WTC11 (cell line): ENCODE results near the gene APOBEC2. TPM values are rescaled to one million over a fixed set of nuclear protein-coding genes. Genes with fewer than 3 reads are reported as not detected.

Experiments
- ATAC-seq: fragments of 200-7000 bp; cut with Tn5 transposase; 2 replicates; pipeline ENCODE4 v1.10.0; 2021; ENCODE audit warnings: mild to moderate bottlenecking, moderate library complexity
- CTCF ChIA-PET: fragments of 300-600 bp; sonication (Branson Sonifier 250); formaldehyde crosslinking; loops from one replicate; lab custom pipeline; 2021; ENCODE audit warnings: antibody characterized with exemption; lab: Charles Lee
- POLR2A ChIA-PET: fragments of 350-600 bp; sonication (Branson Sonifier 250); formaldehyde crosslinking; loops from one replicate; lab custom pipeline; 2021; ENCODE audit warnings: antibody characterized with exemption; lab: Charles Lee
- DNase-seq: peaks from one replicate; pipeline ENCODE4 v3.0.0; 2021; ENCODE audit warnings: low spot score
- H3K27ac Mint-ChIP-seq: 2 replicates; pipeline ENCODE4 v1.8.0; 2021; ENCODE audit warnings: mixed read lengths
- H3K27me3 Mint-ChIP-seq: 2 replicates; pipeline ENCODE4 v1.8.0; 2021; ENCODE audit warnings: low read depth, mild to moderate bottlenecking, moderate library complexity, mixed read lengths
- H3K36me3 Mint-ChIP-seq: 2 replicates; pipeline ENCODE4 v1.8.0; 2021; ENCODE audit warnings: mixed read lengths
- H3K4me1 Mint-ChIP-seq: 2 replicates; pipeline ENCODE4 v1.8.0; 2022; ENCODE audit warnings: mixed read lengths
- H3K4me3 Mint-ChIP-seq: 2 replicates; pipeline ENCODE4 v1.8.0; 2021; ENCODE audit warnings: mild to moderate bottlenecking, moderate library complexity, mixed read lengths
- H3K9me3 Mint-ChIP-seq: 2 replicates; pipeline ENCODE4 v1.8.0; 2021; ENCODE audit warnings: mixed read lengths
- CBFB ChIP-seq: sonication (generic); formaldehyde crosslinking; IDR thresholded peaks from 2 replicates; pipeline ENCODE4 v1.8.1; 2022; ENCODE audit warnings: mild to moderate bottlenecking, low read depth, missing genetic modification reagents
- CTCF ChIP-seq: fragments of 200-600 bp; IDR thresholded peaks from 2 replicates; pipeline ENCODE4 v1.8.0; 2022; ENCODE audit warnings: antibody characterized with exemption
- E2F5 ChIP-seq: sonication (generic); formaldehyde crosslinking; IDR thresholded peaks from 2 replicates; pipeline ENCODE4 v1.8.1; 2022; ENCODE audit warnings: mild to moderate bottlenecking, moderate library complexity, missing genetic modification reagents
- ETV6 ChIP-seq: sonication (generic); formaldehyde crosslinking; IDR thresholded peaks from 2 replicates; pipeline ENCODE4 v1.8.1; 2022; ENCODE audit warnings: mild to moderate bottlenecking, missing genetic modification reagents
- FOXJ3 ChIP-seq: sonication (generic); formaldehyde crosslinking; IDR thresholded peaks from 2 replicates; pipeline ENCODE4 v1.9.0; 2021; ENCODE audit warnings: missing genetic modification reagents, mild to moderate bottlenecking, borderline replicate concordance
- GRHL2 ChIP-seq: fragments of 250-450 bp; sonication (Bioruptor Pico); IDR thresholded peaks from 2 replicates; pipeline ENCODE4 v1.8.0; 2022; ENCODE audit warnings: mild to moderate bottlenecking, moderate library complexity; ENCODE audit not compliant: insufficient replicate concordance, severe bottlenecking
- GTF2I ChIP-seq: fragments of 250-450 bp; sonication (Bioruptor Pico); conservative IDR thresholded peaks from 2 replicates; pipeline ENCODE4 v1.4.0; 2021; ENCODE audit warnings: mild to moderate bottlenecking
- HMGA2 ChIP-seq: fragments of 250-450 bp; sonication (Bioruptor Pico); IDR thresholded peaks from 2 replicates; pipeline ENCODE4 v1.4.0; 2021; ENCODE audit warnings: mild to moderate bottlenecking, moderate library complexity
- MXD4 ChIP-seq: fragments of 250-450 bp; sonication (Bioruptor Pico); IDR thresholded peaks from 2 replicates; pipeline ENCODE4 v1.8.0; 2021; ENCODE audit warnings: mild to moderate bottlenecking, moderate library complexity, borderline replicate concordance
- NR3C1 ChIP-seq: sonication (generic); formaldehyde crosslinking; conservative IDR thresholded peaks from 2 replicates; pipeline ENCODE4 v1.8.1; 2023; ENCODE audit warnings: low read depth, mild to moderate bottlenecking, missing genetic modification reagents
- SMAD4 ChIP-seq: sonication (generic); formaldehyde crosslinking; IDR thresholded peaks from 2 replicates; pipeline ENCODE4 v1.8.0; 2022; ENCODE audit warnings: mild to moderate bottlenecking, missing genetic modification reagents
- TP53 ChIP-seq: sonication (generic); formaldehyde crosslinking; IDR thresholded peaks from 2 replicates; pipeline ENCODE4 v1.8.1; 2023; ENCODE audit warnings: mild to moderate bottlenecking, missing genetic modification reagents
- USF2 ChIP-seq: sonication (generic); formaldehyde crosslinking; IDR thresholded peaks from 2 replicates; pipeline ENCODE4 v1.8.1; 2023; ENCODE audit warnings: mild to moderate bottlenecking, missing genetic modification reagents, moderate library complexity
- ZNF121 ChIP-seq: sonication (generic); formaldehyde crosslinking; IDR thresholded peaks from 2 replicates; pipeline ENCODE4 v1.8.0; 2023; ENCODE audit warnings: missing genetic modification reagents
- ZNF138 ChIP-seq: sonication (generic); formaldehyde crosslinking; conservative IDR thresholded peaks from 2 replicates; pipeline ENCODE4 v1.8.1; 2022; ENCODE audit warnings: mild to moderate bottlenecking, moderate library complexity, missing genetic modification reagents
- ZNF232 ChIP-seq: sonication (generic); formaldehyde crosslinking; IDR thresholded peaks from 2 replicates; pipeline ENCODE4 v1.8.0; 2022; ENCODE audit warnings: mild to moderate bottlenecking, missing genetic modification reagents
- ZNF532 ChIP-seq: fragments of 250-450 bp; sonication (Bioruptor Pico); IDR thresholded peaks from 2 replicates; pipeline ENCODE4 v1.9.0; 2021; ENCODE audit warnings: mild to moderate bottlenecking, borderline replicate concordance
- total RNA-seq: library from RNA; stranded (reverse); gene quantifications from 3 replicates; pipeline ENCODE4 v1.2.3, GENCODE V29; 2021
- TF ChIP-seq, protein P1 (sequence below): sonication (generic); formaldehyde crosslinking; IDR thresholded peaks from 2 replicates; pipeline ENCODE4 v1.8.1; 2022; ENCODE audit warnings: mild to moderate bottlenecking, missing genetic modification reagents, moderate library complexity, borderline replicate concordance
- TF ChIP-seq, protein P2 (sequence below): sonication (generic); formaldehyde crosslinking; IDR thresholded peaks from 2 replicates; pipeline ENCODE4 v1.8.1; 2023; ENCODE audit warnings: mild to moderate bottlenecking, moderate library complexity, missing genetic modification reagents
- TF ChIP-seq, protein P3 (sequence below): sonication (generic); formaldehyde crosslinking; IDR thresholded peaks from 2 replicates; pipeline ENCODE4 v1.8.1; 2022; ENCODE audit warnings: low read depth, mild to moderate bottlenecking, moderate library complexity, missing genetic modification reagents, borderline replicate concordance

APOBEC2 gene
- total RNA-seq, 1 experiment from 2014 or later = not detected

DNA sequence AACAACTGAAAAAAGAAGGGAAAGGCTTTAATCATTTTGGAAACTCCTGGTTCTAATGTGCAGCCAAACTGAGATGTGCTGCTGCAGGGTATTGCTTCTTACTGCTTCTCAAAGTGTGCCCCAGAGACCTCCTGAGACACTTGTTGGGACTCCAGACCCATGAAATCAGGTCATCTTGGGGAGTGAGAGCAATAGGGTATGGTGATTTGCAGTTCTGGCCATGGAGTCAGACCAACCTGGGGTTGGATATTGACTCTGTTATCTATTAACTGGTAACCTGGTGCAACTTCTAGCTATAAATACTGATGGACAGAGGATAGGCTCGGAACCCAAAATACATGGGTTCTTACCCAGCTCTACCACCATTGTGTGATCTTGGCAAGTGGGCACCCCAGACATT lies 6.9 kb upstream of the APOBEC2 start:
- H3K27me3 Mint-ChIP-seq = no peaks in the 10 kb centered on the region

More for the DNA sequence above, 6.9 kb upstream of the APOBEC2 start:
- no peak for ATAC-seq
- Mint-ChIP-seq H3K27ac (no peak overlapping the region), H3K4me3 (no peak overlapping the region), H3K36me3 (no peaks in the 10 kb centered on the region), H3K4me1 (peaks cover 8% of the 10 kb centered on the region), H3K9me3 (no peaks in the 10 kb centered on the region)
- no peak for DNase-seq
- POLR2A ChIA-PET = no interaction called here
- TF ChIP-seq HMGA2 (CRISPR knock-in tag) = no peak
- TF ChIP-seq MXD4 (CRISPR knock-in tag) = no peak
- no peak for TF ChIP-seq NR3C1 (CRISPR knock-in tag)
- no peak for TF ChIP-seq GTF2I (CRISPR knock-in tag)
- TF ChIP-seq ZNF232 (CRISPR knock-in tag) = no peak
- TF ChIP-seq ZNF138 (CRISPR knock-in tag) = no peak
- TF ChIP-seq TP53 (CRISPR knock-in tag) = no peak
- TF ChIP-seq, protein P1, sequence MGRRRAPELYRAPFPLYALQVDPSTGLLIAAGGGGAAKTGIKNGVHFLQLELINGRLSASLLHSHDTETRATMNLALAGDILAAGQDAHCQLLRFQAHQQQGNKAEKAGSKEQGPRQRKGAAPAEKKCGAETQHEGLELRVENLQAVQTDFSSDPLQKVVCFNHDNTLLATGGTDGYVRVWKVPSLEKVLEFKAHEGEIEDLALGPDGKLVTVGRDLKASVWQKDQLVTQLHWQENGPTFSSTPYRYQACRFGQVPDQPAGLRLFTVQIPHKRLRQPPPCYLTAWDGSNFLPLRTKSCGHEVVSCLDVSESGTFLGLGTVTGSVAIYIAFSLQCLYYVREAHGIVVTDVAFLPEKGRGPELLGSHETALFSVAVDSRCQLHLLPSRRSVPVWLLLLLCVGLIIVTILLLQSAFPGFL (CRISPR knock-in tag) = no peak
- no peak for TF ChIP-seq USF2 (CRISPR knock-in tag)
- TF ChIP-seq, protein P2, sequence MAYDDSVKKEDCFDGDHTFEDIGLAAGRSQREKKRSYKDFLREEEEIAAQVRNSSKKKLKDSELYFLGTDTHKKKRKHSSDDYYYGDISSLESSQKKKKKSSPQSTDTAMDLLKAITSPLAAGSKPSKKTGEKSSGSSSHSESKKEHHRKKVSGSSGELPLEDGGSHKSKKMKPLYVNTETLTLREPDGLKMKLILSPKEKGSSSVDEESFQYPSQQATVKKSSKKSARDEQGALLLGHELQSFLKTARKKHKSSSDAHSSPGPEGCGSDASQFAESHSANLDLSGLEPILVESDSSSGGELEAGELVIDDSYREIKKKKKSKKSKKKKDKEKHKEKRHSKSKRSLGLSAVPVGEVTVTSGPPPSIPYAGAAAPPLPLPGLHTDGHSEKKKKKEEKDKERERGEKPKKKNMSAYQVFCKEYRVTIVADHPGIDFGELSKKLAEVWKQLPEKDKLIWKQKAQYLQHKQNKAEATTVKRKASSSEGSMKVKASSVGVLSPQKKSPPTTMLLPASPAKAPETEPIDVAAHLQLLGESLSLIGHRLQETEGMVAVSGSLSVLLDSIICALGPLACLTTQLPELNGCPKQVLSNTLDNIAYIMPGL = no peak
- TF ChIP-seq E2F5 (CRISPR knock-in tag) = no peak
- TF ChIP-seq FOXJ3 (CRISPR knock-in tag) = no peak
- TF ChIP-seq GRHL2 (CRISPR knock-in tag) = no peak
- TF ChIP-seq CBFB (CRISPR knock-in tag) = no peak
- no peak for TF ChIP-seq SMAD4 (CRISPR knock-in tag)
- TF ChIP-seq, protein P3, sequence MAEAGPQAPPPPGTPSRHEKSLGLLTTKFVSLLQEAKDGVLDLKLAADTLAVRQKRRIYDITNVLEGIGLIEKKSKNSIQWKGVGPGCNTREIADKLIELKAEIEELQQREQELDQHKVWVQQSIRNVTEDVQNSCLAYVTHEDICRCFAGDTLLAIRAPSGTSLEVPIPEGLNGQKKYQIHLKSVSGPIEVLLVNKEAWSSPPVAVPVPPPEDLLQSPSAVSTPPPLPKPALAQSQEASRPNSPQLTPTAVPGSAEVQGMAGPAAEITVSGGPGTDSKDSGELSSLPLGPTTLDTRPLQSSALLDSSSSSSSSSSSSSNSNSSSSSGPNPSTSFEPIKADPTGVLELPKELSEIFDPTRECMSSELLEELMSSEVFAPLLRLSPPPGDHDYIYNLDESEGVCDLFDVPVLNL (CRISPR knock-in tag) = no peak
- no peak for TF ChIP-seq CTCF
- no peak for TF ChIP-seq ETV6 (CRISPR knock-in tag)
- TF ChIP-seq ZNF532 = no peak
- no peak for TF ChIP-seq ZNF121
- CTCF ChIA-PET = interaction anchor here (1.1 to 5.2 kb wide), 3 partner anchors 9 to 18 kb away, joined by 3 to 25 read pairs (median 6); no protein-coding TSS in a partner anchor
